ENCODE data around the gene NRP1. TPM values are rescaled to one million over a fixed set of nuclear protein-coding genes. Genes with fewer than 3 reads are reported as not detected.

NRP1 gene
- total RNA-seq, 2 donors from 2014 or later, result 11.7 to 18.4 TPM

GRCh38 chr10:33370434-33370930, 36.0 kb upstream of the NRP1 start:
- no peaks in the 10 kb centered on the region for H3K4me1 ChIP-seq
- H3K27ac ChIP-seq, result no peak overlapping the region
- H3K36me3 ChIP-seq, result no peaks in the 10 kb centered on the region
- no peak for DNase-seq
- H3K9ac ChIP-seq (ENCODE audit: low read depth in 2 of 2, low read length in 2 of 2), result no peak overlapping the region
- H3K4me3 ChIP-seq, result no peak overlapping the region
- TF ChIP-seq CTCF (IDR thresholded peaks at IDR 0.05), result no peak
- intact Hi-C loops (cut with DNase I), result no loop called here
- no peaks in the 10 kb centered on the region for H3K27me3 ChIP-seq
- H3K9me3 ChIP-seq, result no peaks in the 10 kb centered on the region

GRCh38 chr10:33368086-33368485, 33.6 kb upstream of the NRP1 start:
- no peak for DNase-seq
- no peak for TF ChIP-seq CTCF (IDR thresholded peaks at IDR 0.05)
- Histone ChIP-seq H3K4me1 (no peaks in the 10 kb centered on the region), H3K9ac (ENCODE audit: low read depth in 2 of 2, low read length in 2 of 2) (no peak overlapping the region), H3K27me3 (no peaks in the 10 kb centered on the region), H3K4me3 (no peak overlapping the region), H3K9me3 (no peaks in the 10 kb centered on the region), H3K27ac (no peak overlapping the region), H3K36me3 (no peaks in the 10 kb centered on the region)
- intact Hi-C loops (cut with DNase I), result no loop called here

- Histone ChIP-seq H3K4me1 (no peaks in the 10 kb centered on the region), H3K4me3 (no peak overlapping the region), H3K27ac (no peak overlapping the region), H3K27me3 (no peaks in the 10 kb centered on the region), H3K36me3 (no peaks in the 10 kb centered on the region), H3K9me3 (no peaks in the 10 kb centered on the region), H3K9ac (ENCODE audit: low read depth in 2 of 2, low read length in 2 of 2) (no peak overlapping the region)
- TF ChIP-seq CTCF (IDR thresholded peaks at IDR 0.05), result no peak
- no peak for DNase-seq
- intact Hi-C loops (cut with DNase I), result no loop called here
Measured at GRCh38 chr10:33365871-33366411, 31.5 kb upstream of the NRP1 start.

- H3K27me3 ChIP-seq, result no peaks in the 10 kb centered on the region
- no peak overlapping the region for H3K9ac ChIP-seq (ENCODE audit: low read depth in 2 of 2, low read length in 2 of 2)
- H3K4me1 ChIP-seq, result no peaks in the 10 kb centered on the region
- no peak overlapping the region for H3K27ac ChIP-seq
- no peak for DNase-seq
- no peak overlapping the region for H3K4me3 ChIP-seq
- no peaks in the 10 kb centered on the region for H3K36me3 ChIP-seq
- TF ChIP-seq CTCF (IDR thresholded peaks at IDR 0.05), result no peak
- intact Hi-C loops (cut with DNase I), result no loop called here
- no peaks in the 10 kb centered on the region for H3K9me3 ChIP-seq
Measured at GRCh38 chr10:33365301-33365700, 30.8 kb upstream of the NRP1 start.

GRCh38 chr10:33363106-33363505, 28.6 kb upstream of the NRP1 start:
- no peak overlapping the region for H3K27ac ChIP-seq
- no peaks in the 10 kb centered on the region for H3K9me3 ChIP-seq
- no peaks in the 10 kb centered on the region for H3K27me3 ChIP-seq
- no peak for DNase-seq
- H3K4me1 ChIP-seq, result no peaks in the 10 kb centered on the region
- no peaks in the 10 kb centered on the region for H3K36me3 ChIP-seq
- intact Hi-C loops (cut with DNase I), result no loop called here
- no peak overlapping the region for H3K9ac ChIP-seq (ENCODE audit: low read depth in 2 of 2, low read length in 2 of 2)
- TF ChIP-seq CTCF (IDR thresholded peaks at IDR 0.05), result no peak
- H3K4me3 ChIP-seq, result no peak overlapping the region

Measured in colonic mucosa (tissue), 4 donors.